ENCODE measurements around the gene PSTPIP2.

Gene PSTPIP2

DNA sequence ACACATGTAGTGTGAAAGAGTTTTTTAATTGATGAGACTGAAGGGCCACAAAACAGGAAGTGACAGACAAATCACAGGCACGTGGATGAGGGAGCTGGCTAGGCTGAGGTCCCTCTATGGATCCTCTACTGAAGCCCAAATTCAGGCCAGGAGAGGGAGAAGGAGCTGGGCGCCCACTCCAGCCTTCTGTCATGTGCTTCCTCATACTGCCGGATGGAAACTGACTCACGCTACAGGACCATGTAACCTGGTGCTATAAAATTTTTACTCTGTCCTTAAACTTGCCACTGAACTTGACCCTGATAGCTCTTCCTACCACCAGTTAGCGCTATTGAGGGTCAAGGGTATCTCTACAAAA, 31.3 kb downstream of the PSTPIP2 start:
- H3K4me1 ChIP-seq (ENCODE audit: control insufficient read depth in 2 of 2, insufficient read depth in 2 of 2, low read length in 2 of 2) = no peaks in the 10 kb centered on the region
- H3K4me3 ChIP-seq (ENCODE audit: low read length in 2 of 2) = no peak overlapping the region
- no peaks in the 10 kb centered on the region for H3K9me3 ChIP-seq (ENCODE audit: control insufficient read depth in 2 of 2, low read length in 2 of 2)
- H3K27ac ChIP-seq (ENCODE audit: low read depth in 2 of 2, low read length in 2 of 2) = no peak overlapping the region
- no peak overlapping the region for H3K9ac ChIP-seq (ENCODE audit: low read depth in 1 of 2, low read length in 2 of 2)
- H3K27me3 ChIP-seq (ENCODE audit: control insufficient read depth in 2 of 2, insufficient read depth in 2 of 2, low read length in 2 of 2) = no peaks in the 10 kb centered on the region
- H3K36me3 ChIP-seq (ENCODE audit: control insufficient read depth in 2 of 2, insufficient read depth in 2 of 2, low read length in 2 of 2) = no peaks in the 10 kb centered on the region

GRCh38 chr18:46040033-46040746, 31.9 kb downstream of the PSTPIP2 start:
- H3K9ac ChIP-seq (ENCODE audit: low read depth in 1 of 2, low read length in 2 of 2) = no peak overlapping the region
- H3K27me3 ChIP-seq (ENCODE audit: control insufficient read depth in 2 of 2, insufficient read depth in 2 of 2, low read length in 2 of 2) = no peaks in the 10 kb centered on the region
- no peak overlapping the region for H3K27ac ChIP-seq (ENCODE audit: low read depth in 2 of 2, low read length in 2 of 2)
- no peaks in the 10 kb centered on the region for H3K9me3 ChIP-seq (ENCODE audit: control insufficient read depth in 2 of 2, low read length in 2 of 2)
- no peaks in the 10 kb centered on the region for H3K4me1 ChIP-seq (ENCODE audit: control insufficient read depth in 2 of 2, insufficient read depth in 2 of 2, low read length in 2 of 2)
- H3K36me3 ChIP-seq (ENCODE audit: control insufficient read depth in 2 of 2, insufficient read depth in 2 of 2, low read length in 2 of 2) = no peaks in the 10 kb centered on the region
- no peak overlapping the region for H3K4me3 ChIP-seq (ENCODE audit: low read length in 2 of 2)

GRCh38 chr18:46037512-46038305, 34.4 kb downstream of the PSTPIP2 start:
- H3K36me3 ChIP-seq (ENCODE audit: control insufficient read depth in 2 of 2, insufficient read depth in 2 of 2, low read length in 2 of 2) = no peaks in the 10 kb centered on the region
- H3K4me1 ChIP-seq (ENCODE audit: control insufficient read depth in 2 of 2, insufficient read depth in 2 of 2, low read length in 2 of 2) = no peaks in the 10 kb centered on the region
- no peaks in the 10 kb centered on the region for H3K27me3 ChIP-seq (ENCODE audit: control insufficient read depth in 2 of 2, insufficient read depth in 2 of 2, low read length in 2 of 2)
- H3K4me3 ChIP-seq (ENCODE audit: low read length in 2 of 2) = no peak overlapping the region
- no peaks in the 10 kb centered on the region for H3K9me3 ChIP-seq (ENCODE audit: control insufficient read depth in 2 of 2, low read length in 2 of 2)
- no peak overlapping the region for H3K9ac ChIP-seq (ENCODE audit: low read depth in 1 of 2, low read length in 2 of 2)
- no peak overlapping the region for H3K27ac ChIP-seq (ENCODE audit: low read depth in 2 of 2, low read length in 2 of 2)

- Histone ChIP-seq H3K4me3 (ENCODE audit: low read length in 2 of 2) (no peak overlapping the region), H3K27me3 (ENCODE audit: control insufficient read depth in 2 of 2, insufficient read depth in 2 of 2, low read length in 2 of 2) (no peaks in the 10 kb centered on the region), H3K4me1 (ENCODE audit: control insufficient read depth in 2 of 2, insufficient read depth in 2 of 2, low read length in 2 of 2) (no peaks in the 10 kb centered on the region), H3K27ac (ENCODE audit: low read depth in 2 of 2, low read length in 2 of 2) (no peak overlapping the region), H3K9ac (ENCODE audit: low read depth in 1 of 2, low read length in 2 of 2) (no peak overlapping the region), H3K36me3 (ENCODE audit: control insufficient read depth in 2 of 2, insufficient read depth in 2 of 2, low read length in 2 of 2) (no peaks in the 10 kb centered on the region), H3K9me3 (ENCODE audit: control insufficient read depth in 2 of 2, low read length in 2 of 2) (no peaks in the 10 kb centered on the region)
Observed at GRCh38 chr18:46035696-46036680, 36.1 kb downstream of the PSTPIP2 start.

GRCh38 chr18:46034230-46034629, 37.8 kb downstream of the PSTPIP2 start:
- no peak overlapping the region for H3K4me3 ChIP-seq (ENCODE audit: low read length in 2 of 2)
- H3K27ac ChIP-seq (ENCODE audit: low read depth in 2 of 2, low read length in 2 of 2) = no peak overlapping the region
- no peak overlapping the region for H3K9ac ChIP-seq (ENCODE audit: low read depth in 1 of 2, low read length in 2 of 2)
- no peaks in the 10 kb centered on the region for H3K4me1 ChIP-seq (ENCODE audit: control insufficient read depth in 2 of 2, insufficient read depth in 2 of 2, low read length in 2 of 2)
- no peaks in the 10 kb centered on the region for H3K27me3 ChIP-seq (ENCODE audit: control insufficient read depth in 2 of 2, insufficient read depth in 2 of 2, low read length in 2 of 2)
- no peaks in the 10 kb centered on the region for H3K36me3 ChIP-seq (ENCODE audit: control insufficient read depth in 2 of 2, insufficient read depth in 2 of 2, low read length in 2 of 2)
- H3K9me3 ChIP-seq (ENCODE audit: control insufficient read depth in 2 of 2, low read length in 2 of 2) = no peaks in the 10 kb centered on the region

GRCh38 chr18:46031741-46032140, 40.3 kb downstream of the PSTPIP2 start:
- no peak overlapping the region for H3K27ac ChIP-seq (ENCODE audit: low read depth in 2 of 2, low read length in 2 of 2)
- H3K27me3 ChIP-seq (ENCODE audit: control insufficient read depth in 2 of 2, insufficient read depth in 2 of 2, low read length in 2 of 2) = no peaks in the 10 kb centered on the region
- H3K4me1 ChIP-seq (ENCODE audit: control insufficient read depth in 2 of 2, insufficient read depth in 2 of 2, low read length in 2 of 2) = peaks cover 0 to 3% of the 10 kb centered on the region in 2 donors

DNA sequence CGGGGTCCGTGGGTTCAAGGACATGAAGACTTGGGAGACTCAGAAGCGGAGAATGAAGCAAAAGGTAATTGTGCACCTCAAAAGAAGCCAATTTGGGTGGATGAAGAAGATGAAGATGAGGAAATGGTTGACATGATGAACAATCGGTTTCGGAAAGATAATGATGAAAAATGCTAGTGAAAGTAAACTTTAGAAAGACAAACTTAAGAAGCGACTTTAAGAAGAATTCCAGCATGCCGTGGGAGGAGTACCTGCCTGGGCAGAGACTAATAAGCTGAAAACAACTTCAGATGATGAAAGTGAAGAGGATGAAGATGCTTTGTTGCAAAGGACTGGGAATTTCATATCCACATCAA, 43.5 kb downstream of the PSTPIP2 start:
- Histone ChIP-seq H3K27me3 (ENCODE audit: control insufficient read depth in 2 of 2, insufficient read depth in 2 of 2, low read length in 2 of 2) (no peaks in the 10 kb centered on the region), H3K36me3 (ENCODE audit: control insufficient read depth in 2 of 2, insufficient read depth in 2 of 2, low read length in 2 of 2) (no peaks in the 10 kb centered on the region), H3K4me3 (ENCODE audit: low read length in 2 of 2) (peak overlapping the region; percentile 68 to 73), H3K27ac (ENCODE audit: low read depth in 2 of 2, low read length in 2 of 2) (no peak overlapping the region), H3K9me3 (ENCODE audit: control insufficient read depth in 2 of 2, low read length in 2 of 2) (no peaks in the 10 kb centered on the region), H3K9ac (ENCODE audit: low read depth in 1 of 2, low read length in 2 of 2) (peak overlapping the region; percentile 45 to 49), H3K4me1 (ENCODE audit: control insufficient read depth in 2 of 2, insufficient read depth in 2 of 2, low read length in 2 of 2) (peaks cover 0 to 3% of the 10 kb centered on the region in 2 donors)

More at GRCh38 chr18:46031741-46032140, 40.3 kb downstream of the PSTPIP2 start:
- Histone ChIP-seq H3K9me3 (ENCODE audit: control insufficient read depth in 2 of 2, low read length in 2 of 2) (no peaks in the 10 kb centered on the region), H3K4me3 (ENCODE audit: low read length in 2 of 2) (no peak overlapping the region), H3K36me3 (ENCODE audit: control insufficient read depth in 2 of 2, insufficient read depth in 2 of 2, low read length in 2 of 2) (no peaks in the 10 kb centered on the region), H3K9ac (ENCODE audit: low read depth in 1 of 2, low read length in 2 of 2) (no peak overlapping the region)

- H3K9ac ChIP-seq (ENCODE audit: low read depth in 1 of 2, low read length in 2 of 2) = no peak overlapping the region
- no peaks in the 10 kb centered on the region for H3K27me3 ChIP-seq (ENCODE audit: control insufficient read depth in 2 of 2, insufficient read depth in 2 of 2, low read length in 2 of 2)
- H3K27ac ChIP-seq (ENCODE audit: low read depth in 2 of 2, low read length in 2 of 2) = no peak overlapping the region
- no peaks in the 10 kb centered on the region for H3K4me1 ChIP-seq (ENCODE audit: control insufficient read depth in 2 of 2, insufficient read depth in 2 of 2, low read length in 2 of 2)
- H3K4me3 ChIP-seq (ENCODE audit: low read length in 2 of 2) = no peak overlapping the region
- no peaks in the 10 kb centered on the region for H3K36me3 ChIP-seq (ENCODE audit: control insufficient read depth in 2 of 2, insufficient read depth in 2 of 2, low read length in 2 of 2)
- no peaks in the 10 kb centered on the region for H3K9me3 ChIP-seq (ENCODE audit: control insufficient read depth in 2 of 2, low read length in 2 of 2)
Observed at GRCh38 chr18:46019936-46020335, 52.1 kb downstream of the PSTPIP2 start.

- H3K27ac ChIP-seq (ENCODE audit: low read depth in 2 of 2, low read length in 2 of 2) = no peak overlapping the region
- no peak overlapping the region for H3K9ac ChIP-seq (ENCODE audit: low read depth in 1 of 2, low read length in 2 of 2)
- no peaks in the 10 kb centered on the region for H3K36me3 ChIP-seq (ENCODE audit: control insufficient read depth in 2 of 2, insufficient read depth in 2 of 2, low read length in 2 of 2)
- no peaks in the 10 kb centered on the region for H3K9me3 ChIP-seq (ENCODE audit: control insufficient read depth in 2 of 2, low read length in 2 of 2)
- no peak overlapping the region for H3K4me3 ChIP-seq (ENCODE audit: low read length in 2 of 2)
- no peaks in the 10 kb centered on the region for H3K27me3 ChIP-seq (ENCODE audit: control insufficient read depth in 2 of 2, insufficient read depth in 2 of 2, low read length in 2 of 2)
- H3K4me1 ChIP-seq (ENCODE audit: control insufficient read depth in 2 of 2, insufficient read depth in 2 of 2, low read length in 2 of 2) = peaks cover 0 to 4% of the 10 kb centered on the region in 2 donors
Observed at GRCh38 chr18:46013484-46014189, 58.4 kb downstream of the PSTPIP2 start.

All from mucosa of rectum (tissue), 2 donors.